HG03039 (cell line): ENCODE results near the gene NAA15.
"Not testable (repeated sequence)": the region's sequence is repeated elsewhere in the genome, so short reads cannot be mapped to it uniquely, and the experiment has no call there.

Experiments used
- ATAC-seq: cut with Tn5 transposase; IDR thresholded peaks from one replicate; pipeline ENCODE4 v1.9.1; 2021; ENCODE audit warnings: mild to moderate bottlenecking, moderate library complexity; ENCODE audit not compliant: unreplicated experiment

The NAA15 gene

GRCh38 chr4:139295942-139296299, 5.4 kb upstream of the NAA15 start:
- ATAC-seq: no peak

DNA sequence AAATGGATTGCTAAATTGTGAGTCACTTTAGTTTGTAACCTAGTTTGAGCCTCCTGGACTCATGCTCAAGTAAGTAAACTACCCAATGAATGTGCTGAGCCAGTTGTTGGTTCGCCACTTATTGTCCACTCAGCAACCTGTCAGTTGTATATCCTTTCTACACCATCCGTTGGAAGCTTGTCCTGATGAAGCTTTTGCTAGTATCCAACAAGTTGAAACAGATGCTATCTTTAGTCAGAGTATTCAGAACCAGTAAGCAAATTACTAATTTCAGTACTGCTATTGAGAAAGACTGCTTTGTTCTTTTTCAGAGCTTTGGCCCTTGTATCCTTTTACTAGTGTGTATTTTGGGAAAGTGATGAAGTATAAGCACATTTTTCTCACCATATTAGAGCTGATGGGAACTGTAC, 4.3 kb upstream of the NAA15 start:
- no peak for ATAC-seq

DNA sequence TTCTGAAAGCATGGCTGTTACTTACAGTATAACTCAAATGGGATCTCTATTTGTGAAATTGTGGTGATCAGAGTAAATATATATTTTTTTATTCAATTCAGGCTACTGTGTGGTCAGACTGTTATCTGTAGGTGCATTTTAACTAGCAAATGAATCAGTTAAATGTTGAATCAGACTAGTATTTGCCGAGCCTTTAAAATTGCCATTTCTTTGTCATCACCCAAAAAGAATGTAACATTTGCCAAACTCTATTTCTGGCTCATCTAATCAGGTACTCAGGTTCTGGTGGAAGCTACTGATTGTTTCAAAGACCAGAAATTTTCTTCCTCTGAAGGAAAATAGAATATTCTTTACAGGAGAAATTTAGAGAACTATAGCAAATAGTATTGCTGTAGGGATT, 1.8 kb upstream of the NAA15 start:
- no peak for ATAC-seq

DNA sequence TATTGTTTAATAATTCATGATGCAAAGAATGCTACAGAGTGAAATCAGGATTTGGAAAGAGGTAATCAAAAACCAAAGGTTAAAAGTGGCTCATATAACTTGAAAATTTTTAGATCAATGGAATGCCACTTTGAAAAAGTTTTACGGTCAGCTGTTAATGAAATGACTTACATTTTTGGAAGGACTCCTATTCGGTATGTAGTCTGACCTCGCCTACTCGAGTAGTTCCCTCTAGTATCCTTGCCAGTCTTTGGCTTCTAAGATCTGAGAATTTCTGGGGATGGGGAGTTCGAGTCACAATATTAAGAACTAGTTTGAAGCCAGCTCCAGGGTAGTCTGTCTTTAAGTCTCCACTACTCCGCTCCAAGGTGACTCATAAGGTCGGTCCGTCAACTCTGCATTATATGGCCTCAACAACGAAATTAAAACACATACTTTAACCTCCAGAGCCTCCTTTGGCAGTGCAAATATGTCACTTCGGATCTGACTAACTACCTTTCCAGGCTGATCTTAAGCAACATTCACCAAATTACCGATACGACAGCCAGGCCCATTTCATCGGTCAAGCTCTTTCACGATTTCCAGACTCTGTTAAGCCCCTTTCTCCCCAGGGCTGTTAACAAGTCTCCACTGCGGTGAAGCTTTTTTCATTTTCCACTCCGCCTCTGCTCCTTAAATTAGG, 733 bp upstream of the NAA15 start:
- ATAC-seq: peak; percentile 2

- peak; percentile 32 for ATAC-seq
These were observed 711 bp downstream of the NAA15 start, which contains the start of gene NDUFC1 for GRCh38 chr4:139301821-139302611. Gene NDUFC1 (minus strand): TSS chr4:139302477. CDS start chr4:139295798, 6,679 bp downstream.

GRCh38 chr4:139304920-139305319, 3.6 kb downstream of the NAA15 start:
- no peak for ATAC-seq

- ATAC-seq: no peak
These were observed 10.6 kb downstream of the NAA15 start for GRCh38 chr4:139311909-139312308.

- no peak for ATAC-seq
These were observed 11.4 kb downstream of the NAA15 start for GRCh38 chr4:139312552-139313332.

DNA sequence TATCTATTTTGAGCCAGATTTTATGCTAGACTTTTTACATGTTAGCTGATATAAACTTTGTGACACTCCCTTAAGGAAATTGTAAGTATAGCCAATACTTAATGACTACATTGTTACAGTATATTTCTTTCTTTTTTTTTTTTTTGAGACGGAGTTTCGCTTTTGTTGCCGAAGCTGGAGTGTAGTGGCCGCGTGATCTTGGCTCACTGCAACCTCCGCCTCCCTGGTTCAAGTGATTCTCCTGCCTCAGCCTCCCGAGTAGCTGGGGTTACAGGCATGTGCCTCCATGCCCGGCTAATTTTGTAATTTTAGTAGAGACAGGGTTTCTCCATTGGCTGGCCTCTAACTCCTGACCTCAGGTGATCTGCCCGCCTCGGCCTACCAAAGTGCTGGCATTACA, 12.1 kb downstream of the NAA15 start:
- ATAC-seq: not testable (repeated sequence)

GRCh38 chr4:139314047-139314800, 12.9 kb downstream of the NAA15 start:
- ATAC-seq: no peak

DNA sequence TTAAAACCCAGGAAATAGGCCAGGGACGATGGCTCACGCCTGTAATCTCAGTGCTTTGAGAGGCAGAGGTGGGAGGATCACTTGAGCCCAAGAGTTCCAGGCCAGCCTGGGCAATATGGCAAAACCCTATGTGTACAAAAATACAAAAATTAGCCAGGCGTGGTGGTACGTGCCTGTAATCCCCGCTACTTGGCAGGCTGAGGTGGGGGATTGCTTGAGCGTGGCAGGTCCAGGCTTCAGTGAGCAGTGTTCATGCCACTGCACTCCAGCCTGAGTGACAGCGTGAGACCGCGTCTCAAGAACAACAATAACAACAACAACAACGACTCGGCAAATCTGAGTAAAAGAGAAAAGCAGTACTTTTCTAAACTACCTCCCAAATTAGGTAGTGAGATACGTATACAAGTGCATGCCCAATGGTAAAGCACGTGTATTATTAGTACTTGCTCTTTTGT, 13.9 kb downstream of the NAA15 start:
- peak; percentile 55 for ATAC-seq

DNA sequence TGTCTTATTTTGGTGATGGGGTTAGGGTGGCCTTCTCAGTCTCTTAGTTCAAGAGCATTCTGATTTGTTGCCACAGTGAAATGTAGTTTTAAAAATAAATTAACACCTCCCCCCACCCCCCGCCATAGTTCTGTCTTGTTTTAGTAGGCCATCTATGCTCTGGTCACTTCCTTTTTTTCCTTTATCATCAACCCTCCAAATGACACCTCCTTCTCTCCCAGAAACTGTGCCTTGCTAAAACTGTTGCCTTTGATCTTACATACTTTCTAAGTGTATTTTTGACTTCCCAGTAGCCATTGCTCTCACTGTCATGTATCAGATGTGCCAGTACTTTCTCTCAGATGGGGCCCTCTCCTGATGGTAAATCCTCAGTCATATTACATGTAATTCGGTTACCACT, 15.4 kb downstream of the NAA15 start:
- no peak for ATAC-seq

GRCh38 chr4:139317635-139318034, 16.3 kb downstream of the NAA15 start:
- no peak for ATAC-seq

DNA sequence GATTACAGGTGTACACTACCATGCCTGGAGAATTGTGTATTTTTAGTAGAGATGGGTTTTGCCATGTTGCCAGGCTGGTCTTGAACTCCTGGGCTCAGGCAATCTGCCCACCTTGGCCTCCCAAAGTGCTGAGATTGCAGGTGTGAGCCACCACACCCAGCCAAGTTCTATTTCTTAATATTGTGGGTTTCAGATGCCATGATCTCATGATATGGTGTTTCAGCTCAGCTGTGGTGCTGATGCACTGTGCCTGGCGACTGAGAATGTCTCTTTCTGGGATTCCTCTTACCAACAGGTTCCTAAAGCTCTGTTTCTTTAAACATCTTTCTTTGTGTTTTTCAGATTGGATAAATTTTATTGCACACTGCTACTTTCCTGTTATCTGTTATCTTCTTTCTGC, 18.3 kb downstream of the NAA15 start:
- ATAC-seq: no peak

- ATAC-seq: not testable (repeated sequence)
These were observed 20.8 kb downstream of the NAA15 start for GRCh38 chr4:139322070-139322469.

GRCh38 chr4:139322541-139322940, 21.2 kb downstream of the NAA15 start:
- ATAC-seq: not testable (repeated sequence)

- no peak for ATAC-seq
These were observed 23.3 kb downstream of the NAA15 start for GRCh38 chr4:139324620-139325019.

- no peak for ATAC-seq
These were observed 28.4 kb downstream of the NAA15 start for GRCh38 chr4:139329665-139330200.

DNA sequence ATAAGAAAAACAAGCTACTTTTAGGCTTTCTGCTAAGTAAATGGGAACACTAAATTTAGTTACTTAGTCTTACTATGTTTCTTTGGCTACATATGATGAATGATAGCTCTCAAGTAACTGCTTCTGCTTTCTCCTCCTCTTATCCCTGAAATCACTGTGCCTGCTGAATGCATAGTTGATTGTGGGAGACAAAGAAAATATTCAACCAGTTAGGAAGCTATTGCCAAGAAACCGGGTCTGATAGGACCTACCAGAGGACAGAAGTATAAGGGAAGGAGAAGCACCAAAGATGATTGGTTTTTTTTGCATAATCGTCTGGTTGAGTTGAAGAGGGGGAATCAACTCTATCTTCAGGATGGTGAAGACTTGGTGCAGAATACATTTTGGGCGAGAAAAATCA, 29.0 kb downstream of the NAA15 start:
- no peak for ATAC-seq

GRCh38 chr4:139331185-139331584, 29.9 kb downstream of the NAA15 start:
- ATAC-seq: no peak
